Measurements from ENCODE around the gene GALNT10. TPM values are rescaled to one million over a fixed set of nuclear protein-coding genes. Genes with fewer than 3 reads are reported as not detected.

GALNT10 gene
- total RNA-seq, 1 experiment from 2014 or later: 47.8 TPM

GRCh38 chr5:154308443-154309370 lies 118.2 kb downstream of the GALNT10 start:
- in situ Hi-C loops (cut with HindIII; ENCODE audit: low sequenced_read_pairs): no loop called here
- no peak for DNase-seq (ENCODE audit: low spot score)

- DNase-seq (ENCODE audit: low spot score): no peak
- in situ Hi-C loops (cut with HindIII; ENCODE audit: low sequenced_read_pairs): no loop called here
These were observed 118.8 kb downstream of the GALNT10 start for GRCh38 chr5:154309371-154309745.

- DNase-seq (ENCODE audit: low spot score): no peak
- in situ Hi-C loops (cut with HindIII; ENCODE audit: low sequenced_read_pairs): no loop called here
These were observed 119.3 kb downstream of the GALNT10 start for GRCh38 chr5:154309805-154310204.

GRCh38 chr5:154311362-154311761 lies 120.8 kb downstream of the GALNT10 start:
- DNase-seq (ENCODE audit: low spot score): no peak
- in situ Hi-C loops (cut with HindIII; ENCODE audit: low sequenced_read_pairs): no loop called here

GRCh38 chr5:154312000-154312399 lies 121.5 kb downstream of the GALNT10 start:
- in situ Hi-C loops (cut with HindIII; ENCODE audit: low sequenced_read_pairs): no loop called here

GRCh38 chr5:154312576-154312975 lies 122.0 kb downstream of the GALNT10 start:
- in situ Hi-C loops (cut with HindIII; ENCODE audit: low sequenced_read_pairs): no loop called here
- DNase-seq (ENCODE audit: low spot score): no peak

More at GRCh38 chr5:154312000-154312399, 121.5 kb downstream of the GALNT10 start:
- no peak for DNase-seq (ENCODE audit: low spot score)

GRCh38 chr5:154313360-154314017 lies 123.0 kb downstream of the GALNT10 start:
- no peak for DNase-seq (ENCODE audit: low spot score)
- in situ Hi-C loops (cut with HindIII; ENCODE audit: low sequenced_read_pairs): no loop called here

- DNase-seq (ENCODE audit: low spot score): no peak
- in situ Hi-C loops (cut with HindIII; ENCODE audit: low sequenced_read_pairs): no loop called here
These were observed 124.7 kb downstream of the GALNT10 start for GRCh38 chr5:154315196-154315595.

GRCh38 chr5:154315756-154316155 lies 125.2 kb downstream of the GALNT10 start:
- no peak for DNase-seq (ENCODE audit: low spot score)
- in situ Hi-C loops (cut with HindIII; ENCODE audit: low sequenced_read_pairs): no loop called here

GRCh38 chr5:154316223-154316935 lies 125.8 kb downstream of the GALNT10 start:
- no peak for DNase-seq (ENCODE audit: low spot score)
- in situ Hi-C loops (cut with HindIII; ENCODE audit: low sequenced_read_pairs): no loop called here

- no peak for DNase-seq (ENCODE audit: low spot score)
- in situ Hi-C loops (cut with HindIII; ENCODE audit: low sequenced_read_pairs): no loop called here
These were observed 127.4 kb downstream of the GALNT10 start for GRCh38 chr5:154317916-154318315.

GRCh38 chr5:154318691-154319090 lies 128.2 kb downstream of the GALNT10 start:
- DNase-seq (ENCODE audit: low spot score): no peak
- in situ Hi-C loops (cut with HindIII; ENCODE audit: low sequenced_read_pairs): no loop called here

- DNase-seq (ENCODE audit: low spot score): no peak
- in situ Hi-C loops (cut with HindIII; ENCODE audit: low sequenced_read_pairs): no loop called here
These were observed 129.2 kb downstream of the GALNT10 start for GRCh38 chr5:154319736-154320135.

GRCh38 chr5:154320224-154321089 lies 129.9 kb downstream of the GALNT10 start:
- in situ Hi-C loops (cut with HindIII; ENCODE audit: low sequenced_read_pairs): no loop called here
- DNase-seq (ENCODE audit: low spot score): no peak

GRCh38 chr5:154321546-154321945 lies 131.0 kb downstream of the GALNT10 start:
- no peak for DNase-seq (ENCODE audit: low spot score)
- in situ Hi-C loops (cut with HindIII; ENCODE audit: low sequenced_read_pairs): no loop called here

GRCh38 chr5:154324033-154324432 lies 133.5 kb downstream of the GALNT10 start:
- DNase-seq (ENCODE audit: low spot score): no peak
- in situ Hi-C loops (cut with HindIII; ENCODE audit: low sequenced_read_pairs): no loop called here

GRCh38 chr5:154325566-154325965 lies 135.0 kb downstream of the GALNT10 start:
- in situ Hi-C loops (cut with HindIII; ENCODE audit: low sequenced_read_pairs): no loop called here
- no peak for DNase-seq (ENCODE audit: low spot score)

GRCh38 chr5:154329062-154329461 lies 138.5 kb downstream of the GALNT10 start:
- DNase-seq (ENCODE audit: low spot score): no peak
- in situ Hi-C loops (cut with HindIII; ENCODE audit: low sequenced_read_pairs): no loop called here

- no peak for DNase-seq (ENCODE audit: low spot score)
- in situ Hi-C loops (cut with HindIII; ENCODE audit: low sequenced_read_pairs): no loop called here
These were observed 139.0 kb downstream of the GALNT10 start for GRCh38 chr5:154329519-154330040.

Data from G401 (cell line).